HepG2 (cell line): Measurements from ENCODE around the gene CASR. TPM values are rescaled to one million over a fixed set of nuclear protein-coding genes. Genes with fewer than 3 reads are reported as not detected.

Experiments used
- ATAC-seq: fragments of 200-7000 bp; cut with Tn5 transposase; 3 replicates; pipeline ENCODE4 v1.9.1; 2020; ENCODE audit warnings: mild to moderate bottlenecking, moderate library complexity
- BruUV-seq: library from RNA; stranded (reverse); fragments of 400-500 nt; replicated peaks from 2 replicates; lab custom pipeline; 2021; lab: Mats Ljungman, UMichigan
- CTCF ChIA-PET: fragments of 300-600 bp; formaldehyde crosslinking; extraction: SDS; loops from one replicate; lab custom pipeline; 2021; ENCODE audit warnings: low total read pairs, inconsistent platforms, low intra/inter-chr PET ratio; lab: Yijun Ruan, JAX
- POLR2A ChIA-PET: fragments of 350-600 bp; sonication (Branson Sonifier 250); formaldehyde crosslinking; loops from one replicate; lab custom pipeline; 2020; ENCODE audit warnings: antibody characterized with exemption, inconsistent platforms; lab: Yijun Ruan, JAX
- DNase-seq: peaks from one replicate; pipeline ENCODE4 v3.0.0-alpha.2; 2015; ENCODE audit warnings: low spot score
- FAIRE-seq: peaks from 3 replicates; lab custom pipeline; 2011; peaks lifted over from hg19 to GRCh38; lab: Jason Lieb, UNC
- H2AFZ ChIP-seq: one replicate; pipeline ENCODE4 v1.6.1; 2011; ENCODE audit warnings: low read length, inconsistent platforms
- H3K27ac ChIP-seq: fragments of 300-600 bp; 3 replicates; pipeline ENCODE4 v1.8.0; 2011; ENCODE audit warnings: mixed run types, mild to moderate bottlenecking, mixed read lengths, low read length, inconsistent platforms; ENCODE audit not compliant: insufficient read depth; ENCODE audit errors: extremely low read length
- H3K27me3 ChIP-seq, 2 experiments: fragments of 200-600 bp in 1 of 2; 2 replicates in 1 of 2; 3 replicates in 1 of 2; pipeline versions ENCODE4 v1.6.0 to v1.8.0; 2011; ENCODE audit warnings: low read length in 2 of 2, mild to moderate bottlenecking in 2 of 2, moderate library complexity in 2 of 2, inconsistent platforms in 1 of 2; ENCODE audit not compliant: insufficient read depth in 2 of 2, control insufficient read depth in 1 of 2
- H3K36me3 ChIP-seq, 2 experiments: fragments of 200-600 bp in 1 of 2; replicated peaks in 1 of 2; 2 replicates in 1 of 2; 3 replicates in 1 of 2; pipeline versions ENCODE4 v1.5.1 to v1.8.0; 2011; ENCODE audit warnings: low read length in 2 of 2, inconsistent platforms in 1 of 2; ENCODE audit not compliant: insufficient read depth in 2 of 2, control insufficient read depth in 1 of 2
- H3K4me1 ChIP-seq: 2 replicates; pipeline ENCODE4 v1.5.1; 2012; ENCODE audit warnings: low read length, inconsistent platforms; ENCODE audit not compliant: insufficient read depth
- H3K4me2 ChIP-seq: 2 replicates; pipeline ENCODE4 v1.6.0; 2011; ENCODE audit warnings: low read depth, low read length, inconsistent platforms
- H3K4me3 ChIP-seq, 3 experiments: fragments of 200-600 bp in 1 of 3; sonication (generic), shearing (Covaris generic) in 1 of 3; replicated peaks in 1 of 3; 2 replicates each; pipeline ENCODE4 v1.5.1; 2011 to 2016; ENCODE audit warnings: low read length in 3 of 3, inconsistent platforms in 2 of 3, low read depth in 2 of 3, mild to moderate bottlenecking in 2 of 3, control low read depth in 1 of 3, mixed read lengths in 1 of 3; ENCODE audit not compliant: insufficient read depth in 1 of 3
- H3K79me2 ChIP-seq: one replicate; pipeline ENCODE4 v1.6.1; 2011; ENCODE audit warnings: low read length, inconsistent platforms; ENCODE audit not compliant: insufficient read depth
- H3K9ac ChIP-seq: 2 replicates; pipeline ENCODE4 v1.6.0; 2011; ENCODE audit warnings: mild to moderate bottlenecking, low read depth, low read length, inconsistent platforms; ENCODE audit not compliant: insufficient read depth
- H3K9me3 ChIP-seq: 2 replicates; pipeline ENCODE4 v1.5.1; 2012; ENCODE audit warnings: mild to moderate bottlenecking, low read length
- H4K20me1 ChIP-seq: 2 replicates; pipeline ENCODE4 v1.6.0; 2011; ENCODE audit warnings: inconsistent platforms, mild to moderate bottlenecking, low read length, moderate library complexity; ENCODE audit not compliant: insufficient read depth
- CBX5 ChIP-seq: sonication (generic); formaldehyde crosslinking; IDR thresholded peaks from 2 replicates; pipeline ENCODE4 v1.4.0; 2020; ENCODE audit warnings: missing genetic modification reagents, borderline replicate concordance
- CEBPB ChIP-seq: IDR thresholded peaks from 2 replicates; pipeline ENCODE4 v1.6.1; 2011; ENCODE audit warnings: low read depth, low read length, improper control_type of control experiment, borderline replicate concordance
- E2F5 ChIP-seq: sonication (generic); formaldehyde crosslinking; conservative IDR thresholded peaks from 2 replicates; pipeline ENCODE4 v1.4.0; 2020; ENCODE audit warnings: missing genetic modification reagents
- GATAD2A ChIP-seq: IDR thresholded peaks from 2 replicates; pipeline ENCODE4 v1.6.1; 2016
- MED8 ChIP-seq: sonication (generic); formaldehyde crosslinking; IDR thresholded peaks from 2 replicates; pipeline ENCODE4 v1.8.1; 2023; ENCODE audit warnings: mild to moderate bottlenecking, missing genetic modification reagents; ENCODE audit not compliant: insufficient replicate concordance
- MXD4 ChIP-seq: IDR thresholded peaks from 2 replicates; pipeline ENCODE4 v1.6.1; 2016; ENCODE audit warnings: mild to moderate bottlenecking, missing biosample characterization, missing genetic modification reagents
- TBP ChIP-seq: sonication (generic); formaldehyde crosslinking; IDR thresholded peaks from 2 replicates; pipeline ENCODE4 v1.5.0; 2020; ENCODE audit warnings: missing genetic modification reagents
- ZNF101 ChIP-seq: sonication (generic); formaldehyde crosslinking; IDR thresholded peaks from 2 replicates; pipeline ENCODE4 v1.4.0; 2020; ENCODE audit warnings: mild to moderate bottlenecking, low read depth, missing genetic modification reagents, borderline replicate concordance
- WGBS: methylation state at CpG from one replicate; pipeline ENCODE4 v1.1.6; 2017; ENCODE audit warnings: low lambda C conversion rate; 5-methylcytosine and 5-hydroxymethylcytosine counted together
- in situ Hi-C: cut with HindIII; loops from 2 replicates; pipeline ENCODE4 v1.10.0; 2017; ENCODE audit warnings: low pct_unique_long_range_greater_than_20kb; ENCODE audit not compliant: extremely low pct_ligation_motif_present
- intact Hi-C: fragments of 100-400 bp; cut with micrococcal nuclease; formaldehyde crosslinking; loops from one replicate; pipeline ENCODE4 v1.10.0; 2022; ENCODE audit not compliant: unreplicated experiment
- polyA plus RNA-seq, 8 experiments: library from polyadenylated mRNA; depleted of rRNA in 3 of 8; stranded (reverse) in 7 of 8; unstranded in 1 of 8; fragments of >200 nt; fragmentation: Illumina TruSeq in 4 of 8; extraction: Trizol in 4 of 8; gene quantifications; 2 replicates each; pipeline versions ENCODE4 v1.2.1 to v1.2.3, GENCODE V29; 2011 to 2016; ENCODE audit warnings: low read depth in 4 of 8, missing spikeins in 1 of 8, mixed read lengths in 1 of 8; ENCODE audit not compliant: insufficient read depth in 1 of 8
- total RNA-seq, 5 experiments: library from RNA; depleted of rRNA; stranded (reverse); fragments of >200 nt; fragmentation: Illumina TruSeq; extraction: Trizol; gene quantifications; 2 replicates each; pipeline ENCODE4 v1.2.3, GENCODE V29; 2016; ENCODE audit warnings: low read depth in 1 of 5

Gene CASR
- total and polyA plus RNA-seq, 2 of the 13 experiments (the other 11 are each of a cell fraction or from before 2014, with no cell fraction given), result not detected

GRCh38 chr3:122294359-122294758 lies 110.9 kb downstream of the CASR start:
- Histone ChIP-seq H3K4me1 (no peaks in the 10 kb centered on the region), H3K9ac (no peak overlapping the region), H3K36me3 (no peaks in the 10 kb centered on the region), H3K79me2 (no peaks in the 10 kb centered on the region), H2AFZ (no peak overlapping the region), H4K20me1 (no peaks in the 10 kb centered on the region), H3K9me3 (no peaks in the 10 kb centered on the region), H3K27ac (no peak overlapping the region), H3K4me2 (no peak overlapping the region), H3K27me3 (no peaks in the 10 kb centered on the region; a peak in 1 of 5 replicates), H3K4me3 (no peak overlapping the region)
- BruUV-seq, result no TSS peak
- no peak for FAIRE-seq
- in situ Hi-C loops (no loop called here), intact Hi-C loops (no loop called here)
- no peak for ATAC-seq
- POLR2A ChIA-PET, result no interaction called here
- no peak for DNase-seq
- CTCF ChIA-PET, result no interaction called here
- WGBS, result under 1% methylated on average over 6 of the region's 6 CpGs
- TF ChIP-seq MED8 (CRISPR knock-in tag), result no peak
- TF ChIP-seq CBX5 (CRISPR knock-in tag), result no peak
- TF ChIP-seq MXD4 (CRISPR knock-in tag), result no peak
- no peak for TF ChIP-seq ZNF101 (CRISPR knock-in tag)
- no peak for TF ChIP-seq GATAD2A (CRISPR knock-in tag)

- ATAC-seq, result no peak
- Histone ChIP-seq H3K9me3 (0 out of 2 replicates have a peak, but pooled peaks cover 4% of the 10 kb centered on the region), H3K27ac (no peak overlapping the region), H3K4me3 (no peak overlapping the region), H2AFZ (no peak overlapping the region), H3K4me1 (no peaks in the 10 kb centered on the region), H3K4me2 (no peak overlapping the region), H3K9ac (no peak overlapping the region), H4K20me1 (no peaks in the 10 kb centered on the region), H3K27me3 (no peaks in the 10 kb centered on the region; a peak in 1 of 5 replicates), H3K79me2 (no peaks in the 10 kb centered on the region), H3K36me3 (no peaks in the 10 kb centered on the region)
- 36% methylated on average over 5 of the region's 5 CpGs for WGBS
- TF ChIP-seq TBP, result no peak
- no peak for TF ChIP-seq E2F5 (CRISPR knock-in tag)
- TF ChIP-seq CEBPB, result peak; percentile 18; the same call in 1 of the 2 replicates
- FAIRE-seq, result no peak
- BruUV-seq, result no TSS peak
- no peak for DNase-seq
- in situ Hi-C loops, result no loop called here
- intact Hi-C loops, result no loop called here
- CTCF ChIA-PET, result no interaction called here
- POLR2A ChIA-PET, result no interaction called here
Measured at GRCh38 chr3:122295266-122296062, 112.0 kb downstream of the CASR start.
